ENCODE measurements around the gene UPB1.
A peak's percentile ranks its signal among the peaks of the same experiment; 100 is the strongest.
"Not testable (repeated sequence)": the region's sequence is repeated elsewhere in the genome, so short reads cannot be mapped to it uniquely, and the experiment has no call there.

Gene UPB1

GRCh38 chr22:24504956-24505736, 10.0 kb downstream of the UPB1 start:
- DNase-seq (ENCODE audit: low read depth): no peak

GRCh38 chr22:24506802-24507438, 11.8 kb downstream of the UPB1 start:
- no peak for DNase-seq (ENCODE audit: low read depth)

- no peak for DNase-seq (ENCODE audit: low read depth)
Observed at GRCh38 chr22:24507716-24508115, 12.6 kb downstream of the UPB1 start.

GRCh38 chr22:24510637-24511625, 15.8 kb downstream of the UPB1 start:
- DNase-seq (ENCODE audit: low read depth): no peak

GRCh38 chr22:24512043-24512442, 16.9 kb downstream of the UPB1 start:
- no peak for DNase-seq (ENCODE audit: low read depth)

GRCh38 chr22:24513378-24514240, 18.5 kb downstream of the UPB1 start:
- DNase-seq (ENCODE audit: low read depth): no peak

- DNase-seq (ENCODE audit: low read depth): no peak
Observed at GRCh38 chr22:24514241-24515026, 19.3 kb downstream of the UPB1 start.

GRCh38 chr22:24515027-24515338, 19.9 kb downstream of the UPB1 start:
- DNase-seq (ENCODE audit: low read depth): no peak

GRCh38 chr22:24516301-24516737, 21.2 kb downstream of the UPB1 start:
- no peak for DNase-seq (ENCODE audit: low read depth)

GRCh38 chr22:24517446-24517845, 22.3 kb downstream of the UPB1 start:
- DNase-seq (ENCODE audit: low read depth): no peak

GRCh38 chr22:24518228-24518627, 23.1 kb downstream of the UPB1 start:
- no peak for DNase-seq (ENCODE audit: low read depth)

GRCh38 chr22:24518771-24519485, 23.8 kb downstream of the UPB1 start:
- DNase-seq (ENCODE audit: low read depth): no peak

GRCh38 chr22:24519496-24519895, 24.4 kb downstream of the UPB1 start:
- no peak for DNase-seq (ENCODE audit: low read depth)

GRCh38 chr22:24521791-24522245, 26.7 kb downstream of the UPB1 start:
- peak; percentile 10 for DNase-seq (ENCODE audit: low read depth)

- DNase-seq (ENCODE audit: low read depth): no peak
Observed at GRCh38 chr22:24523873-24524272, 28.7 kb downstream of the UPB1 start.

- DNase-seq (ENCODE audit: low read depth): peak; percentile 72
Observed at GRCh38 chr22:24525416-24526037, 30.4 kb downstream of the UPB1 start.

- no peak for DNase-seq (ENCODE audit: low read depth)
Observed at GRCh38 chr22:24526191-24526590, 31.1 kb downstream of the UPB1 start.

- DNase-seq (ENCODE audit: low read depth): no peak
Observed at GRCh38 chr22:24529898-24530297, 34.8 kb downstream of the UPB1 start.

- not testable (repeated sequence) for DNase-seq (ENCODE audit: low read depth)
Observed at GRCh38 chr22:24530968-24531367, 35.8 kb downstream of the UPB1 start.

- DNase-seq (ENCODE audit: low read depth): no peak
Observed at GRCh38 chr22:24532075-24532474, 36.9 kb downstream of the UPB1 start.
